SK-N-SH (cell line): ENCODE results near the gene ATXN7. TPM values are rescaled to one million over a fixed set of nuclear protein-coding genes. Genes with fewer than 3 reads are reported as not detected.

Source experiments
- CTCF ChIA-PET: fragments of 300-600, 350-600 bp; formaldehyde crosslinking; extraction: SDS; loops from one replicate; lab custom pipeline; 2021; lab: Yijun Ruan, JAX
- POLR2A ChIA-PET: fragments of 350-600 bp; sonication (Branson Sonifier 250); formaldehyde crosslinking; extraction: SDS; loops from one replicate; lab custom pipeline; 2020; ENCODE audit warnings: antibody characterized with exemption, inconsistent platforms; lab: Yijun Ruan, JAX
- DNase-seq: peaks from one replicate; pipeline ENCODE4 v3.0.0; 2012
- H2AFZ ChIP-seq: fragments of 200-600 bp; sonication (generic); 2 replicates; pipeline ENCODE4 v1.8.1; 2016; ENCODE audit warnings: antibody characterized with exemption, mild to moderate bottlenecking, low read depth
- H3F3A ChIP-seq: fragments of 200-600 bp; sonication (generic); replicated peaks from 2 replicates; pipeline ENCODE3; 2016; ENCODE audit warnings: antibody characterized with exemption, mild to moderate bottlenecking; ENCODE audit not compliant: insufficient read depth
- H3K27ac ChIP-seq, 2 experiments: fragments of 200-500 bp in 1 of 2; fragments of 200-600 bp in 1 of 2; sonication (Bioruptor generic) in 1 of 2; sonication (generic), shearing (Covaris generic) in 1 of 2; 2 replicates each; pipeline versions ENCODE4 v1.5.1 to v1.6.1; 2014 to 2016; ENCODE audit warnings: low read depth in 2 of 2, inconsistent platforms in 1 of 2, low read length in 1 of 2, mild to moderate bottlenecking in 1 of 2, mixed read lengths in 1 of 2
- H3K27me3 ChIP-seq: fragments of 200-600 bp; sonication (generic), shearing (Covaris generic); 2 replicates; pipeline ENCODE4 v1.6.1; 2016; ENCODE audit warnings: mixed run types; ENCODE audit not compliant: insufficient read depth
- H3K36me3 ChIP-seq, 2 experiments: fragments of 200-500 bp in 1 of 2; fragments of 200-600 bp in 1 of 2; sonication (Bioruptor generic) in 1 of 2; sonication (generic) in 1 of 2; replicated peaks in 1 of 2; 2 replicates each; pipeline versions ENCODE3 to v1.5.1; 2014 to 2016; ENCODE audit warnings: low read length in 1 of 2, mild to moderate bottlenecking in 1 of 2; ENCODE audit not compliant: insufficient read depth in 2 of 2, control insufficient read depth in 1 of 2
- H3K4me1 ChIP-seq, 2 experiments: fragments of 200-500 bp in 1 of 2; fragments of 200-600 bp in 1 of 2; sonication (Bioruptor generic) in 1 of 2; sonication (generic), shearing (Covaris generic) in 1 of 2; 2 replicates each; pipeline versions ENCODE4 v1.5.1 to v1.6.1; 2014 to 2016; ENCODE audit warnings: low read depth in 1 of 2, low read length in 1 of 2, mixed run types in 1 of 2; ENCODE audit not compliant: insufficient read depth in 2 of 2, control insufficient read depth in 1 of 2
- H3K4me2 ChIP-seq: fragments of 200-600 bp; sonication (generic), shearing (Covaris generic); 2 replicates; pipeline ENCODE4 v1.6.1; 2017; ENCODE audit warnings: mixed run types
- H3K4me3 ChIP-seq, 2 experiments: fragments of 200-500 bp in 1 of 2; fragments of 200-600 bp in 1 of 2; sonication (Bioruptor generic) in 1 of 2; sonication (generic), shearing (Covaris generic) in 1 of 2; 2 replicates each; pipeline versions ENCODE4 v1.5.1 to v1.8.1; 2014 to 2016; ENCODE audit warnings: low read depth in 2 of 2, inconsistent platforms in 1 of 2, low read length in 1 of 2, mild to moderate bottlenecking in 1 of 2, mixed read lengths in 1 of 2, moderate library complexity in 1 of 2
- H3K79me2 ChIP-seq: fragments of 200-600 bp; sonication (generic); 2 replicates; pipeline ENCODE4 v1.8.1; 2017; ENCODE audit warnings: mild to moderate bottlenecking; ENCODE audit not compliant: insufficient read depth
- H3K9ac ChIP-seq: fragments of 200-600 bp; sonication (generic); 2 replicates; pipeline ENCODE4 v1.6.1; 2017; ENCODE audit warnings: mixed run types
- H3K9me2 ChIP-seq: fragments of 200-600 bp; sonication (generic); 2 replicates; pipeline ENCODE4 v1.6.1; 2017; ENCODE audit warnings: mixed run types
- H3K9me3 ChIP-seq: fragments of 200-600 bp; sonication (generic); 2 replicates; pipeline ENCODE4 v1.6.1; 2017; ENCODE audit warnings: mixed run types, mild to moderate bottlenecking, moderate library complexity
- H4K20me1 ChIP-seq: fragments of 200-600 bp; sonication (generic); 2 replicates; pipeline ENCODE4 v1.6.1; 2017; ENCODE audit warnings: mild to moderate bottlenecking, mixed run types; ENCODE audit not compliant: insufficient read depth
- CHD2 ChIP-seq: fragments of 150-350 bp; IDR thresholded peaks from 2 replicates; pipeline ENCODE4 v1.6.1; 2018; ENCODE audit warnings: low read length; ENCODE audit not compliant: partially characterized antibody
- ELF1 ChIP-seq: IDR thresholded peaks from 2 replicates; pipeline ENCODE4 v1.4.0; 2012
- FOXJ3 ChIP-seq: sonication (generic); formaldehyde crosslinking; IDR thresholded peaks from 2 replicates; pipeline ENCODE4 v1.5.1; 2020; ENCODE audit warnings: mild to moderate bottlenecking, missing genetic modification reagents
- FOXM1 ChIP-seq: IDR thresholded peaks from 2 replicates; pipeline ENCODE4 v1.4.0; 2012; ENCODE audit warnings: low read depth, mild to moderate bottlenecking
- GABPA ChIP-seq: IDR thresholded peaks from 2 replicates; pipeline ENCODE4 v1.4.0; 2012; ENCODE audit warnings: low read depth, mild to moderate bottlenecking
- JUND ChIP-seq: IDR thresholded peaks from 2 replicates; pipeline ENCODE4 v1.4.0; 2012
- MAX ChIP-seq: IDR thresholded peaks from 2 replicates; pipeline ENCODE4 v1.4.0; 2012; ENCODE audit warnings: low read depth
- MEF2A ChIP-seq: IDR thresholded peaks from 2 replicates; pipeline ENCODE4 v1.4.0; 2012; ENCODE audit warnings: low read depth, borderline replicate concordance
- NRF1 ChIP-seq: IDR thresholded peaks from 2 replicates; pipeline ENCODE4 v1.6.1; 2012; ENCODE audit warnings: low read depth, mild to moderate bottlenecking, low read length
- PBX3 ChIP-seq: IDR thresholded peaks from 2 replicates; pipeline ENCODE4; 2012
- REST ChIP-seq: IDR thresholded peaks from 2 replicates; pipeline ENCODE4 v1.6.1; 2012; ENCODE audit warnings: mild to moderate bottlenecking, low read depth, low read length, moderate library complexity
- RFX5 ChIP-seq: IDR thresholded peaks from 2 replicates; pipeline ENCODE4 v1.6.1; 2012; ENCODE audit warnings: mild to moderate bottlenecking, improper control_type of control experiment, low read length
- RXRA ChIP-seq: IDR thresholded peaks from 2 replicates; pipeline ENCODE4 v1.4.0; 2012; ENCODE audit warnings: low read depth, mild to moderate bottlenecking, borderline replicate concordance
- SMC3 ChIP-seq: IDR thresholded peaks from 2 replicates; pipeline ENCODE4 v1.6.1; 2012; ENCODE audit warnings: low read depth, low read length, improper control_type of control experiment
- TAF1 ChIP-seq: IDR thresholded peaks from 2 replicates; pipeline ENCODE4 v1.6.1; 2012; ENCODE audit warnings: low read depth, mild to moderate bottlenecking, low read length, moderate library complexity, borderline replicate concordance
- TCF12 ChIP-seq: IDR thresholded peaks from 2 replicates; pipeline ENCODE4 v1.4.0; 2012
- TEAD4 ChIP-seq: IDR thresholded peaks from 2 replicates; pipeline ENCODE4 v1.4.0; 2012; ENCODE audit warnings: mild to moderate bottlenecking, borderline replicate concordance; ENCODE audit not compliant: insufficient read depth
- USF1 ChIP-seq: IDR thresholded peaks from 2 replicates; pipeline ENCODE4 v1.4.0; 2012; ENCODE audit warnings: low read depth, borderline replicate concordance
- USF2 ChIP-seq: fragments of 150-350 bp; IDR thresholded peaks from 2 replicates; pipeline ENCODE4 v1.6.1; 2017; ENCODE audit warnings: antibody characterized with exemption, low read length, low read depth, borderline replicate concordance
- ZBTB33 ChIP-seq: IDR thresholded peaks from 2 replicates; pipeline ENCODE4 v1.4.0; 2012; ENCODE audit warnings: low read depth, borderline replicate concordance
- WGBS: methylation state at CpG from one replicate; pipeline ENCODE4 v1.1.6; 2017; ENCODE audit warnings: low lambda C conversion rate; 5-methylcytosine and 5-hydroxymethylcytosine counted together
- polyA plus RNA-seq, 3 experiments: library from polyadenylated mRNA; depleted of rRNA; stranded (reverse); fragments of >200 nt; gene quantifications; 2 replicates each; pipeline ENCODE4 v1.2.3, GENCODE V29; 2012

The ATXN7 gene
- polyA plus RNA-seq, 1 of the 3 experiments (the other 2 are of a cell fraction) = 6.2 TPM

GRCh38 chr3:63932509-63933212 is 69.0 kb downstream of the ATXN7 start:
- H3K4me3 ChIP-seq = no peak overlapping the region
- TF ChIP-seq PBX3 (no peak), FOXJ3 (CRISPR knock-in tag) (no peak), USF1 (no peak), ZBTB33 (no peak), NRF1 (no peak), TCF12 (no peak), ELF1 (no peak), SMC3 (no peak), MAX (no peak), REST (no peak), RFX5 (no peak), GABPA (no peak), TAF1 (no peak), TEAD4 (no peak), JUND (no peak), USF2 (no peak), MEF2A (no peak), RXRA (no peak), CHD2 (no peak), FOXM1 (no peak)
- TF ChIP-seq, all 33 proteins: peak for 0
- Histone ChIP-seq H2AFZ (no peak overlapping the region), H3K4me2 (no peak overlapping the region), H3K27ac (no peak overlapping the region), H3K9me2 (no peaks in the 10 kb centered on the region), H4K20me1 (peaks cover 44% of the 10 kb centered on the region), H3K27me3 (no peaks in the 10 kb centered on the region), H3K36me3 (peaks cover 10 to 16% of the 10 kb centered on the region in 2 experiments), H3F3A (no peaks in the 10 kb centered on the region), H3K79me2 (peaks cover 81% of the 10 kb centered on the region), H3K4me1 (peaks cover 0 to 2% of the 10 kb centered on the region in 2 experiments; a peak in 1 of 4 replicates), H3K9me3 (no peaks in the 10 kb centered on the region), H3K9ac (no peak overlapping the region)
- DNase-seq = no peak
- CTCF ChIA-PET = no interaction called here
- 92% methylated on average over 3 of the region's 3 CpGs for WGBS
- POLR2A ChIA-PET = no interaction called here
